Astrocyte of the cerebellum (primary cell): ENCODE data around the gene ASB15.

Experiments
- DNase-seq: peaks from one replicate; pipeline ENCODE4 v3.0.0-alpha.2; 2011; ENCODE audit warnings: low read depth
- H3K4me3 ChIP-seq: 2 replicates; pipeline ENCODE4 v1.5.1; 2011; ENCODE audit warnings: mild to moderate bottlenecking, low read depth, low read length, moderate library complexity
- in situ Hi-C: cut with HindIII; loops from 2 replicates; pipeline ENCODE4 v1.10.0; 2017; ENCODE audit warnings: low sequenced_read_pairs
- TF ChIP-seq, protein P1 (sequence below): IDR thresholded peaks from 2 replicates; pipeline ENCODE4 v1.5.1; 2012; ENCODE audit warnings: low read length, low read depth, moderate library complexity, mild to moderate bottlenecking; ENCODE audit errors: missing control alignments

Gene ASB15

DNA sequence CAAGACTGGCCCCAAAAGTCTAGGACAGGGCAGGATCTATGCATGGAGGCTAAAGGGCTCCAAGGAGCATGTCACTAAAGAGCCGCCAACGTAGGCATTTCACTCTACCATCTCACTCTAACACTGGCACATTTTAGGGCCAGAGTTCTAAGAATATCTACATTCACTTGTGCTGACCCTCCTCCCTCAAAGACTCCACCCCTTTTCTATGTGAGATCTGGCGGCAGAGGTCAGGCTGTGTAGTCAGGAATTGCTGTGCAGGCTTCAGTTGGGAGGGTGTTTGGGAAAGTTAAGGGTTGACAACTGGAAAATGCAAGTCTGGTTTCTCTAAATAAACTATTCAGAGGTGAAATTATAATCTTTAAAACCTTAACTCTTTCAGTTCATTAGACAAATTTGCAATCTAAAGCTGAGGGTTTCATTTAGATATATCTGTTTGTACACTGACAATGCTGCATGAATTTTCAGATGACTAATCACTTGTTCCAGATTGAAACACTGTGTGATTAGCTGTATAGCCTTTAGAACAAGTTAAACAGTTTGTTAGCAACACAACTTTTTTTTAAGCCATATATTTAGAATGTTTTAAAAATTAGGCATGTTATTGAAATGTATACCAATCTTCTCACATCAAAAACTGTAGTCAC, 72.3 kb downstream of the ASB15 start:
- TF ChIP-seq, protein P1, sequence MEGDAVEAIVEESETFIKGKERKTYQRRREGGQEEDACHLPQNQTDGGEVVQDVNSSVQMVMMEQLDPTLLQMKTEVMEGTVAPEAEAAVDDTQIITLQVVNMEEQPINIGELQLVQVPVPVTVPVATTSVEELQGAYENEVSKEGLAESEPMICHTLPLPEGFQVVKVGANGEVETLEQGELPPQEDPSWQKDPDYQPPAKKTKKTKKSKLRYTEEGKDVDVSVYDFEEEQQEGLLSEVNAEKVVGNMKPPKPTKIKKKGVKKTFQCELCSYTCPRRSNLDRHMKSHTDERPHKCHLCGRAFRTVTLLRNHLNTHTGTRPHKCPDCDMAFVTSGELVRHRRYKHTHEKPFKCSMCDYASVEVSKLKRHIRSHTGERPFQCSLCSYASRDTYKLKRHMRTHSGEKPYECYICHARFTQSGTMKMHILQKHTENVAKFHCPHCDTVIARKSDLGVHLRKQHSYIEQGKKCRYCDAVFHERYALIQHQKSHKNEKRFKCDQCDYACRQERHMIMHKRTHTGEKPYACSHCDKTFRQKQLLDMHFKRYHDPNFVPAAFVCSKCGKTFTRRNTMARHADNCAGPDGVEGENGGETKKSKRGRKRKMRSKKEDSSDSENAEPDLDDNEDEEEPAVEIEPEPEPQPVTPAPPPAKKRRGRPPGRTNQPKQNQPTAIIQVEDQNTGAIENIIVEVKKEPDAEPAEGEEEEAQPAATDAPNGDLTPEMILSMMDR, result no peak
- H3K4me3 ChIP-seq, result no peak overlapping the region
- in situ Hi-C loops, result no loop called here
- DNase-seq, result no peak

DNA sequence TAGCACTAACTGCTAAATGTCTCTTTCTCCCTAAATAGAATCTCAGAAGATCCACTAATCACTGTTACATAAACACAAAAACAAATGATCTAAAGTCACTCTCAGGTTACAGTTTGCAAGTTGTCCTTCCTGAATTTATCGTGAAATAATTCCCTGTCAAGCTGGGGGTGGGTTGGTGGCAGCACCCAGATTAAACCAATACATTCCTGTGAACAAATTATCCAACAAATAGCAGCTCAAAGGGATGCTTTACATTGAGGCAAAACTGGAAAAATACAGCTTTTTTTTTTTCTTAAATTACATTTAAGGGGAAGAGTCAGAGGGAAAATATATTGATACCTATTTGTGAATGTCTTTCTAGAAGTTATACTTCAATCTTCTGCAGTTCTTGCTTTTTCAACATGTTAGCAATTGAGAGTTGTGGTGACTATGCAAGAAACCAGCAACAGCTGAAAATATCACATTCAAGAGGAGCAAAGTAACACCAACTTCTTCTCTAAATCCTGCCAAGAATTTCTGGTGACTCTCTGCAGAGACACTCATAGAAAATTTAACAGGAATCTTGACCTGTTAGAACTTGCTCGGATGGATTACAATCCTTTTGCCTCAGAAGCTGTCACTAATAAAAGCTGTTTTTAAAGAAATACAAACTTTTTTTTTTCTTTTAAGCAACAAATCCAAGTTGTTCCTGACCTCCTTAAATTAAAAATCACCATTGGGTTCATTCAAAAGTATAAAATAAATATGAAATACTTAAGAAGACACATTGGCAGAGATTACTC, 73.0 kb downstream of the ASB15 start:
- TF ChIP-seq, protein P1, result no peak
- in situ Hi-C loops, result no loop called here
- no peak for DNase-seq
- H3K4me3 ChIP-seq, result no peak overlapping the region

DNA sequence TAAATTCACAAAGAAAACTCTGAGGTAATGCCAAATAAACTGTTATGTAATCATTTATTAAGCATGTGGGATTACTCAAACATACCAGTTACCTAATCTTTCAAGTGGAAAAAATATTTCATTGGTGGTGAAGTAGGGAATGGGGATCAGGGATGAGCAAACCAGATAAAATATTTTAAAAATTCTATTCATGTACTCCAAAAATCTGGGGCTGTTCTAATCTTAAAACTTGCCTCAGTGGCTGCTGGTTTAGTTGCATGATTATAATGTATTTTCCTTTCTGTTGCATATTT, 73.5 kb downstream of the ASB15 start:
- no peak for DNase-seq
- H3K4me3 ChIP-seq, result no peak overlapping the region
- in situ Hi-C loops, result no loop called here
- TF ChIP-seq, protein P1, result no peak

DNA sequence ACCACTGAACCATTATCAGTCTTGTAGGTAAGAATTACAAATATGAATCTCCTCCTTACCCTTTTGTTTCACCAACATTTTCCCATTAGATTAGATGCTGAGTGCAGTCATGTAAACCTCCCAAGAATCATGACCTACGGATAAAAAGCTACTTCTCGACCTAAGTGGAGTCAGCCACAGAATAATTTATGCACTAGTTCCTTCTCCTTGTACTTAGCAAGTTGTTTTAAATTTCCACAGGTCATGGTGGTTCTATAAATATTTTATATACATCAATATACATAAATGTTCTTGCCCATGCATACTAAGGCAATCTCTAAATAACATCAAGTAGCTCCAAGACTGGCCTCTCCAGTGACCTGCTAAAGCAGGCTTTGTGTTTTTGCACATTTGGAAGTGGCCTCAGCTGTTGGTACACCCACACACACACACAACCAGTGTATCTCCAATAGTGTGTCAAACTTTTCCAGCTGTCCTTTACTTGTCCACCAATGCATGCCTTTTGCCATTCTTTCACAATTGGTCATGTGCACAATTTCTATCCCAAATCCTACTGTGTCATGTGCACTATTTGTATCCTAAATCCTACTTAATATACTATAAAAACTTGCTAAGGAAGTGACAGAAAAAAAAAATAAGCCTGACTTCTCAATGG, 75.6 kb downstream of the ASB15 start:
- no peak overlapping the region for H3K4me3 ChIP-seq
- TF ChIP-seq, protein P1, result no peak
- no peak for DNase-seq
- in situ Hi-C loops, result no loop called here

DNA sequence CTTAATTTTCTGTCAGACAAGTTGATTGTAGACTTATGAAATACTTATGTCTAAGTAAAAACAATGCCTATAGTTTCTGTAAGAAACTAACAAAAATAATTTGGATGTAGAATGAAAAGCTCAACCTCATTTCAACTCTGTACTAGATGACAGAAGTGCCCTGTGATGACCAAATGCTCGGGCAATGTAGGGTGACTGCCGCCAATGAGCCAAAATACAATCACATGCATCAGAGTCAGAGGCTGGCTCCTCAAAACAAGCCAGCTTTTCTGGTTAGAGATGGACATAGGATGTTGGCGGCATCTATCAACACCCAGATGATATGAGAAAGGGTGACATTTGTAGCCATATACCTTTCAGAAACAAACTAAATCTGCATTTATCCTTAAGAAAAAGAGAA, 78.0 kb downstream of the ASB15 start:
- TF ChIP-seq, protein P1, result no peak
- in situ Hi-C loops, result no loop called here
- DNase-seq, result no peak
- no peak overlapping the region for H3K4me3 ChIP-seq

DNA sequence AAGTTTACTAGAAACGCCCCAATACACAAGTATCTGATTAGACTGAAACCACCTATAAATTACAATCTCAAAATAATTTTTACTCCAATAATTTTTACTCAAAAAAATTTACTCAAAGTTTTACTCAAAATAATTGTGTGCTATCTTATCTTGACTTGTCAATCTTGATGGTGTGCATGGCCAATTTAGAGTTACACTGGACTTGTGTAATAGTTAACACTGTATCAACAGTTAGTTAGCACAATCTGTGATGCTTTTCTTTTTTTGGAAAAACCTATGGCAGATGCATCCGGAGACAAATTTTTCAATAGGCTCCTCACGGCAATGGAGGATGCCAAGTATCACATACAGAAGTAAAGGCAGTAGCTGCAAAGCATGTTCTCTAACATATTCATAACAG, 79.0 kb downstream of the ASB15 start:
- no peak overlapping the region for H3K4me3 ChIP-seq
- no peak for DNase-seq
- in situ Hi-C loops, result no loop called here
- TF ChIP-seq, protein P1, result no peak
